ENCODE results near the gene DYNC2LI1.

Gene DYNC2LI1

DNA sequence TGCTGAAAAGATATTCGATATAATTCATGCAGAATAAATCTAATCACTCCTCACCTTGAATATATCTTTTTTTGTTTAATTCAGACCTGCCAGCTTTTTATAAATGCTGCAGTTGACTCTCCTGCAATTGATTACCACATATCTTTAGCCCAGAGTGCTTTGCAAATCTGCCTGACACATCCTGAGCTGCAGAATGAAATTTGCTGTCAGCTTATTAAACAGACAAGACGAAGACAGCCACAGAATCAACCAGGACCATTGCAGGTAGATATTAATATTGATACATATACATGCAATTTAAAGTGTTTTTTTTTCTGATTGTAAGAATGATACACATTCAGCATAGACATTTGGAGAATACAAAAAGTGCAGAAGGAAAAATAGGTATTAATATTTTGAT is 35.6 kb upstream of the DYNC2LI1 start:
- Histone ChIP-seq H3K4me1 (ENCODE audit: insufficient read depth, poor library complexity, severe bottlenecking) (no peaks in the 10 kb centered on the region), H3K27me3 (ENCODE audit: insufficient read depth, poor library complexity, severe bottlenecking) (no peaks in the 10 kb centered on the region), H3K36me3 (ENCODE audit: low read depth) (no peaks in the 10 kb centered on the region), H3K4me3 (ENCODE audit: severe bottlenecking) (no peak overlapping the region), H3K27ac (ENCODE audit: poor library complexity, severe bottlenecking) (no peak overlapping the region), H3K9me3 (ENCODE audit: severe bottlenecking) (no peaks in the 10 kb centered on the region)
- TF ChIP-seq, protein P1, sequence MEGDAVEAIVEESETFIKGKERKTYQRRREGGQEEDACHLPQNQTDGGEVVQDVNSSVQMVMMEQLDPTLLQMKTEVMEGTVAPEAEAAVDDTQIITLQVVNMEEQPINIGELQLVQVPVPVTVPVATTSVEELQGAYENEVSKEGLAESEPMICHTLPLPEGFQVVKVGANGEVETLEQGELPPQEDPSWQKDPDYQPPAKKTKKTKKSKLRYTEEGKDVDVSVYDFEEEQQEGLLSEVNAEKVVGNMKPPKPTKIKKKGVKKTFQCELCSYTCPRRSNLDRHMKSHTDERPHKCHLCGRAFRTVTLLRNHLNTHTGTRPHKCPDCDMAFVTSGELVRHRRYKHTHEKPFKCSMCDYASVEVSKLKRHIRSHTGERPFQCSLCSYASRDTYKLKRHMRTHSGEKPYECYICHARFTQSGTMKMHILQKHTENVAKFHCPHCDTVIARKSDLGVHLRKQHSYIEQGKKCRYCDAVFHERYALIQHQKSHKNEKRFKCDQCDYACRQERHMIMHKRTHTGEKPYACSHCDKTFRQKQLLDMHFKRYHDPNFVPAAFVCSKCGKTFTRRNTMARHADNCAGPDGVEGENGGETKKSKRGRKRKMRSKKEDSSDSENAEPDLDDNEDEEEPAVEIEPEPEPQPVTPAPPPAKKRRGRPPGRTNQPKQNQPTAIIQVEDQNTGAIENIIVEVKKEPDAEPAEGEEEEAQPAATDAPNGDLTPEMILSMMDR (IDR thresholded peaks at IDR 0.05; ENCODE audit: poor library complexity, severe bottlenecking): no peak
- ATAC-seq (ENCODE audit: low read depth) (no peak), DNase-seq (ENCODE audit: low spot score) (no peak)

DNA sequence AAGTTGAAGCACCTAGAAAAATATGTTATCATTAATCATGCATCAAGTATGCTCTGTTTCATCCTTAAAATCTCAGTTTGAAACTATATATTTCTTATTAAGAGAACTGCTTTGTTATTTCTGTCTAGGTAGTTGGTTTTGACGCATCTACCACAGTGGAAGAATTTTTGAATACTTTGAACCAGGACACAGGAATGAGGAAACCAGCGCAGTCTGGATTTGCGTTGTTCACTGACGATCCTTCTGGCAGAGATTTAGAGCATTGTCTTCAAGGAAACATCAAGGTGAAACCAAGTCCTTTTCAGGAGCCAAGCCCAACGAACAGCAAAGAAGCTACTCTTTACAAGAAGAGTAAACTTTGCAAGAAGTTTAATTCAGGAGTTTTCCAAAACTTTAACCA is 30.1 kb upstream of the DYNC2LI1 start:
- no peak overlapping the region for H3K4me3 ChIP-seq (ENCODE audit: severe bottlenecking)
- TF ChIP-seq, protein P1 (IDR thresholded peaks at IDR 0.05; ENCODE audit: poor library complexity, severe bottlenecking): no peak
- no peak for DNase-seq (ENCODE audit: low spot score)
- H3K36me3 ChIP-seq (ENCODE audit: low read depth): no peaks in the 10 kb centered on the region
- peaks cover 3% of the 10 kb centered on the region for H3K4me1 ChIP-seq (ENCODE audit: insufficient read depth, poor library complexity, severe bottlenecking)
- ATAC-seq (ENCODE audit: low read depth): no peak
- no peaks in the 10 kb centered on the region for H3K27me3 ChIP-seq (ENCODE audit: insufficient read depth, poor library complexity, severe bottlenecking)
- no peak overlapping the region for H3K27ac ChIP-seq (ENCODE audit: poor library complexity, severe bottlenecking)
- H3K9me3 ChIP-seq (ENCODE audit: severe bottlenecking): no peaks in the 10 kb centered on the region

DNA sequence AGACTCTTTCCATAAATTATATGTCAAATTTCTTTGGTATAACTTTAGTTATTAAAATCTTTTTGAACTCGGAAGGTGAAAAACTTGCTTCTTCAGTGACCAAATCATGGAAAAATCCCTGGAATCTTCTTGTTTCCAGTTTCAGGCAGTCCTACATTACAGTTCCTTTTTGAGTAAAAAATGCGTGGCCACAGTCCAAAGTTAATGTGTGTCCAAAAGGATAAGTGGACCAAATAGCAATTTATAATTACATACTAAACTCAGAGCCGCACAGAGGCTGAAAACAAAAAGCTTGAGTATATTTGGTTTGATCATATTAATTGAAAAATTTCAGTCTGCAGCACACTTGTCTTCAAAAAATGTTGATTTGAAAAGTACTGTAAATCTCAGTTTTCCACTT is 28.4 kb upstream of the DYNC2LI1 start:
- no peaks in the 10 kb centered on the region for H3K9me3 ChIP-seq (ENCODE audit: severe bottlenecking)
- no peaks in the 10 kb centered on the region for H3K27me3 ChIP-seq (ENCODE audit: insufficient read depth, poor library complexity, severe bottlenecking)
- TF ChIP-seq, protein P1 (IDR thresholded peaks at IDR 0.05; ENCODE audit: poor library complexity, severe bottlenecking): no peak
- H3K27ac ChIP-seq (ENCODE audit: poor library complexity, severe bottlenecking): no peak overlapping the region
- ATAC-seq (ENCODE audit: low read depth) (no peak), DNase-seq (ENCODE audit: low spot score) (no peak)
- no peak overlapping the region for H3K4me3 ChIP-seq (ENCODE audit: severe bottlenecking)
- no peaks in the 10 kb centered on the region for H3K36me3 ChIP-seq (ENCODE audit: low read depth)
- H3K4me1 ChIP-seq (ENCODE audit: insufficient read depth, poor library complexity, severe bottlenecking): peaks cover 3% of the 10 kb centered on the region

DNA sequence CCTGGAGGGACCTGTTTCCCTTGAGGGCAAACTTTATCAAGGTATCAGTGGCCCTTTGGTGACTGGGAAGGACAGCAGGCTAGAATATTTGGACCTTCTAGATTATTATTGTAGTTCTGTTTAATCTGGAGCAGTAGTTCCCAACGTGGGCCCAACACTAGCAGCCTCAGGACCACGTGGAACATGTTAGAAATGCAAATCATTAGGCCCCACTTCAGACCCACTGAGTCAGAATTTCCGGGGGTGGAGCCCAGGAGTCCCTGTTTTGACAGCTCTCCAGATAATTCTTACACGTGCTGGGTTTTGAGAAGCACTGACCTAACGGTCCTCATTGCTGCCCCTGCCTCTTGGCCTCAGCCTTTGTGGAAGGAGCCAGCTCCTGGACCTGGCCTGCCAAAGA is 25.5 kb upstream of the DYNC2LI1 start:
- ATAC-seq (ENCODE audit: low read depth) (no peak), DNase-seq (ENCODE audit: low spot score) (no peak)
- TF ChIP-seq, protein P1 (IDR thresholded peaks at IDR 0.05; ENCODE audit: poor library complexity, severe bottlenecking): no peak
- Histone ChIP-seq H3K4me3 (ENCODE audit: severe bottlenecking) (no peak overlapping the region), H3K36me3 (ENCODE audit: low read depth) (no peaks in the 10 kb centered on the region), H3K9me3 (ENCODE audit: severe bottlenecking) (no peaks in the 10 kb centered on the region), H3K27ac (ENCODE audit: poor library complexity, severe bottlenecking) (no peak overlapping the region), H3K27me3 (ENCODE audit: insufficient read depth, poor library complexity, severe bottlenecking) (no peaks in the 10 kb centered on the region), H3K4me1 (ENCODE audit: insufficient read depth, poor library complexity, severe bottlenecking) (peaks cover 3% of the 10 kb centered on the region)

DNA sequence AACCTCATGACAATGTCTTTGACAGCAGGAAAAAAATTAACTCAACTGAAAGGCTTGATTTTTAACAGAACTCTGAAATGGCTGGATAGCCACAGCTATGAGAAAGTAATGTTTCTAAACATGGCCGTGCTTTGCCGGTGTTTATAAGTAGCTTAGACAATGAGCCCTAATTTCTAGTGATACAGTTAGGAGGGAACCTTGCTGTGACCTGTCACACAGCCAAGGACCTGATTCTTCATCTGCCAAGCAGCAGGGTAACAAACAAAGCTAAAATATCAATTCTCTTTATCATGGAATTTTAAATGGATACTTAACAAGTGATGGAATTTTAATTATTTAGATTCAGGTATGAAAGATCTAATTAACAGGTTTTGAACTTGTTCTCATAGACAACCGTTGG is 24.3 kb upstream of the DYNC2LI1 start:
- ATAC-seq (ENCODE audit: low read depth) (no peak), DNase-seq (ENCODE audit: low spot score) (no peak)
- no peaks in the 10 kb centered on the region for H3K9me3 ChIP-seq (ENCODE audit: severe bottlenecking)
- TF ChIP-seq, protein P1 (IDR thresholded peaks at IDR 0.05; ENCODE audit: poor library complexity, severe bottlenecking): no peak
- H3K4me1 ChIP-seq (ENCODE audit: insufficient read depth, poor library complexity, severe bottlenecking): peaks cover 3% of the 10 kb centered on the region
- no peaks in the 10 kb centered on the region for H3K27me3 ChIP-seq (ENCODE audit: insufficient read depth, poor library complexity, severe bottlenecking)
- no peaks in the 10 kb centered on the region for H3K36me3 ChIP-seq (ENCODE audit: low read depth)
- no peak overlapping the region for H3K4me3 ChIP-seq (ENCODE audit: severe bottlenecking)
- no peak overlapping the region for H3K27ac ChIP-seq (ENCODE audit: poor library complexity, severe bottlenecking)

All from RWPE2 (cell line).